Stimulated activated CD4-positive, alpha-beta T cell treated with anti-CD3 and anti-CD28 coated beads, Interleukin-2, amount 100 ng/mL, for 4 hours (primary cell): Measurements from ENCODE around the gene CPT1B.
"Not testable (repeated sequence)": the region's sequence is repeated elsewhere in the genome, so short reads cannot be mapped to it uniquely, and the experiment has no call there.

Experiments
- DNase-seq: peaks from one replicate; pipeline ENCODE4 v3.0.0-alpha.2; 2020; ENCODE audit warnings: low read depth

CPT1B gene

DNA sequence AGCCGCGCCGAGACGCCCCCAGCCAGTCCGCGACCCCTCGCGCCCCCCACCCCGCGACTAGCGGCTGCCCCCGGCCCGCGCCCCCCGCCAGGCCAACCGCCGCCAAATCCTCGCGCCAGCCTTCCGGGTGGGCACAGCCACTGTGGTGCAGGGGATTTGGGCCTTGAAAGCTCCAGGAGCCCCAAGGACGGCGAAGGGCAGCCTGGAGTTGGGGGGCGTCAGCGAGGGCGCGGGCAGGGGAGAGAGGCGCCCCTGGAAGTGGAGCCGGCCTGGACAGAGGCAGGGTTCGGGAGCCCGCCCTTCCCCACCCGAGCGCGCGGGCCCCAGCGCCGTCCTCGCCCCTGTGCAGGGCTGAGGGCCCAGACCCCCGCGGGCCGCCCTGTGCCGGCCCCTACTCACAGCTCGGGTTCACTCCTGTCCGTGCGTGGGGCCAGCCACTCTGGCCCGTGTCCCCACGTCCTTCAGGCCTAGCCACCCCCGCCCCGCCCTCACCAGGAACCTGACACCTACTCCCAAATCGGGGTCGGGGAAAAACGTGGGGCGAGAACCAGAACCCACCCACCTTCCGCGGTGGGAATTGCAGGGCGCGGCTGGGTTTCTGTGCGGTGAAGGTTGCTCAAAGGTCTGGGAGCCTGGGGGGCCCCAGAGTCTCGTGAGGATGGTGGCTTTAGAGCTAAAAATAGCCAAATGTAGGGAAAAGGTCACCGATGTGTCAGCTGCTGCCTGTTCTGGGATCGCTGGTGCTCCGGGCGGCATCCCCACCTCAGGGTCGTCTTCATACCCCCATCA lies at the start of gene CPT1B:
CPT1B (minus strand) TSS at position 441 of the 789 bp plus-strand sequence. CDS start 512 bp downstream, outside the sequence.
- DNase-seq = no peak

GRCh38 chr22:50626850-50627641 lies 48.8 kb upstream of the CPT1B start:
- DNase-seq = no peak

DNA sequence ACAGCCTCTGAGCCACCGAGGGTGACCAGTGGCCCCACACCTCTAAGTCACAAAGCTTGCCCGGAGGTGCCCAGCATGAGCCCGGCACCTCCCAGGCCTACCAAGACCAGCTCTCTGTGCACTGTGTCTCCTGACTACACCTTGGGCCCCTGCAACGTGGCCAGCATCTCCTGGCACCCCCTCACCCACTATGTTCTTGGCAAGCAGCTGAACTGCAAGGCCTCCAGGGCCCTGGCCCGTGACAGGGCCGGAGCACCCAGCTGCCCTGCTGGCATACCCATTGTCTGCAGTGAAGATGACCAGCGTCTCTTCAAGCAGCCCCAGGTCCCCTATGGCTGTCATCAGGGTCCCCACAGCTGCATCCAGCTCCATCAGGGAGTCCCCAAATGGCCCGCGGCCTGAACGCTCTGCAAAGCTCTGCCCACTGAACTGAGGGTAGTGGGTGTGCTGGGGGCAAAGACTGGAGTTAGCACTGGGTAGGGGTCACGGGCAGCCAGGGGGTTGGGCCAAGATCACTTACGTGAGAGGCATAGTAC lies 48.2 kb upstream of the CPT1B start:
- DNase-seq = no peak

DNA sequence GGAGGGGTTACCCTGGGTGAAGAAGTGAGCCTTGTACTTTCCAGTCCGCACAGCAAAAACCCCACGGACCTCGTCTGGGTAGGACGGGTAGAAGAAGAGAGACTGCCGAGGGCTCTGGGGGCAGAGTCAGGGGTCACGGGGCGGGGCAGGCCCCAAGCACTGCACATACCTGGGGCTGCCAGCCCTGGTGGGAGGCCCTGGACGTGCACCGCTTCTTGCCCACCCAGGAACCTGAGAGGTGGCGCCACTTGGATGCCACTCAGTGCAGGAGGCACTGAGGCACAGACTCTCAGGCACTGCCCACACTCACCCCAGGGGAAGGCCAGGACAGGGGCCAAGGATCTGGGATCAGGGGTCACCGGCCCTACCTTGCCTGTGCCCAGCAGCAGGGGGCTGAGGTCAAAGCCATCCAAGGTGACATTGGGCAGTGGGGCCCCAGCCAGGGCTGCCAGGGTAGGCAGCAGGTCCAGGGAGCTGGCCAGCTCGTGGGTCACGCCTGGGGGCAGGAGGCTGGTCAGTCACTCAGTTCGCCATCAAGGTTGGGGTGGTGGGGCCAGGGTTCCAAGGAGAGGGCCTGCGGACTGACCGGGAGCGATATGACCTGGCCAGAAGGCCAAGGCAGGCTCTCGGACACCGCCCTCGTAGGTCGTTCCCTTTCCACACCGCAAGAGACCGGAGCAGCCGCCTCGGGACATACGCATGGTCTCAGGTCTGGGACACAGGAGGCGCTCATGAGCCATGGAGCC lies 47.5 kb upstream of the CPT1B start:
- DNase-seq = no peak

- no peak for DNase-seq
These were observed 46.9 kb upstream of the CPT1B start for GRCh38 chr22:50625131-50625567.

DNA sequence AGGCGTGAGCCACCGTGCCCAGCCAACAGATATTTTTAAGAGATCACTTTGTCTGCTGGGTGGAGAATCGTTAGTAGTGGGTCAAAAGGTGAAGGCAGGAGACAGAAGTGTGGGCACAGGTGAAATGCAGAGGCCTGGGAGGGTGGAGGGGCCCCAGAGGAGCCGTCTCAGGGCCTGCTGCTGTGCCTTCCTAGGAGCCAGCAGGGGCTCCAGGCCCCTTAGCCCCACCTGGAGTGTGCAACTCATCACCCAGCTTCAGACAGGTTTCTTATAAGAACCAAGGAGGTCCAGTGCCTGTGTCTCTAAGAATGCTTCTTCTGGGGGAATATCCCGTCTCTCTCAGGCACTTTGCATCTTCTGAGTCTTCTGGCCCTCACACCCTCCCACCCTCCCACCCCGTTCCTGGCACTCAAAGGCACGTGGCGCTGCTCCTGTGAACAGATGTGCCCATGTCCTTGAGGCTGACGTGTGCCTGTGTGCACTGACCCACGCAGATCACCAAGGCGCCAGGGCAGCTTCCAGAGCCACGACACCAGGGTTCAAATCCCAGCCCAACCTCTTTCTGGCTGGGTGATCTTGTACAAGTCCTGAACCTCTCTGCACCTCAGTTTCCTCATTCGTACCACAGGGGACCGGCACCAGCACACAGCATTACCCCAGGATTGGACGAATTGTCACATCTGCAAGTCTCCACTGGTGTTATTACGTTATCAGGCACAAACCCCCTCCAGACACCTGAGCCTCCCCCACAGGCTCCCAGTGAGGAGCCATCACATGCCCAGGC lies 46.3 kb upstream of the CPT1B start:
- no peak for DNase-seq

DNA sequence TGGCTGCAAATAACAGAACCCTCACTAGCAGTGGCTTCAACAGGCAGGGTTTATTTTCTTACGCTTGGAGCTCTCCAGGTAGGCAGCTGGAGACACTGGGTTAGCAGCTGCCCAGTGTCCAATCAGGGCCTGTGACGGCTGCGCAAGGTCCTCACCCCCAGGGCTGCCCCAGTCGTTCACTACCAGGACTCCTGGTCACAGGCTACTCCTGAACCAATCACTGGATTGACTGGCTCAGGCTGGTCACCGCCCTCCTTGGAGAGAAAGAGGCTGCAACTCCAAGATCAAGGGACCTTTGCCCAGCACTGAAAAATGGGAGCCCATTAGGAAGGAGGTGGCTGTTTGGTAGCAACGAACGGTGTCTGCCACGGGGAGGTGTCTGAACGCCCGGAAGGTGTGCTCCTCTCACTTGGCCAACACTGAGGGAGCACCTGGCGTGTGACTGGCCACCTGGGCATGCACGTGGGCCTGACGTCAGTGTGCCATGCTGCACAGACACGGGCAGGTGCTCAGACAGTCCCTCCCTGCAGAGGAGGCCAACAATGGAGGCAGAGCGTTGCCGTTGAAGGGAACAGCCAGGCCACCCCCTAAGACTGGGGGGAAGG lies 44.6 kb upstream of the CPT1B start:
- no peak for DNase-seq

- DNase-seq = no peak
These were observed 43.9 kb upstream of the CPT1B start for GRCh38 chr22:50621948-50622722.

DNA sequence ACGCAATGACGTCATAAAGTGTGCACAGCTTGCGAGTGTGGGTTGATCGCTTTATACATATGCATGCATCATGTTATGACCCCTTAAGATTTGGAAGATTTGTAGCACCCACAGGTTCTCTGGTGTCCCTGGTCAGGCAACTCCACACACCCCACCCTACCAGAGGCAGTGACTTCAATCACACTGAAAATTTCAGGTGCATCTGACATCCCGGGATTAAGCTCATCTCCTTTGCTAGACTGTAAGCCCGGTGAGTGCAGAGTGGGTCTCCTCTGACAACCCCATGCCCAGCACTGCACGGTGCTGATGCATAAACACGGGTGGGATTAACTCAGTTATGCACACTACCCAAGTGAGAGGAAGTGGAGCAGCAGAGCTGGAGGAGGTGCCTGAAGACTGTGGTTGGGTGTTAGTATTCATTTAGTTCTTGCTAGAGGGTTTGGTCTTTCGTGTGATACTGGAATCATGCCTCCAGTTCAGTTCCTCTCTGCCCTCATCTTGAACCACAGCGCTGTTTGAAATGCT lies 43.2 kb upstream of the CPT1B start:
- no peak for DNase-seq

GRCh38 chr22:50620593-50621355 lies 42.5 kb upstream of the CPT1B start:
- no peak for DNase-seq

- not testable (repeated sequence) for DNase-seq
These were observed 36.1 kb upstream of the CPT1B start for GRCh38 chr22:50614296-50614695.

GRCh38 chr22:50613291-50613981 lies 35.2 kb upstream of the CPT1B start:
- no peak for DNase-seq

- DNase-seq = no peak
These were observed 34.4 kb upstream of the CPT1B start for GRCh38 chr22:50612528-50613221.

DNA sequence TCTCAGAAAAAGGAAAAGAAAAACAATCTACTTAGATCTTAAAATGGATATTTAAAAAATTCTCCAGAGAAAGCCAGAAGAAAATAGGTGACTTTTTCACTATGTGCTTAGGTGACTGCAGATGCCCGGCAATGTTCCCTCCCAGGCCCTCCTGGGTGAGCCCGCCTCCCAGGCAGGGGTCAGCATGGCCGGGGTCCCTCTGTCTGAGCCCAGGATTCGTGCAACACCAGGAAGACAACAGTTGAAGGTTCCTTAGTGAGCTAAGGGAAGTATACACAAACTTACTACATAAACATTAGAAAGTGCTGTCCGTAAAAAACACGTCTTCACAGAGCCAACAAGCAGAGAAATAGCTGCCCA lies 33.9 kb upstream of the CPT1B start:
- no peak for DNase-seq

DNA sequence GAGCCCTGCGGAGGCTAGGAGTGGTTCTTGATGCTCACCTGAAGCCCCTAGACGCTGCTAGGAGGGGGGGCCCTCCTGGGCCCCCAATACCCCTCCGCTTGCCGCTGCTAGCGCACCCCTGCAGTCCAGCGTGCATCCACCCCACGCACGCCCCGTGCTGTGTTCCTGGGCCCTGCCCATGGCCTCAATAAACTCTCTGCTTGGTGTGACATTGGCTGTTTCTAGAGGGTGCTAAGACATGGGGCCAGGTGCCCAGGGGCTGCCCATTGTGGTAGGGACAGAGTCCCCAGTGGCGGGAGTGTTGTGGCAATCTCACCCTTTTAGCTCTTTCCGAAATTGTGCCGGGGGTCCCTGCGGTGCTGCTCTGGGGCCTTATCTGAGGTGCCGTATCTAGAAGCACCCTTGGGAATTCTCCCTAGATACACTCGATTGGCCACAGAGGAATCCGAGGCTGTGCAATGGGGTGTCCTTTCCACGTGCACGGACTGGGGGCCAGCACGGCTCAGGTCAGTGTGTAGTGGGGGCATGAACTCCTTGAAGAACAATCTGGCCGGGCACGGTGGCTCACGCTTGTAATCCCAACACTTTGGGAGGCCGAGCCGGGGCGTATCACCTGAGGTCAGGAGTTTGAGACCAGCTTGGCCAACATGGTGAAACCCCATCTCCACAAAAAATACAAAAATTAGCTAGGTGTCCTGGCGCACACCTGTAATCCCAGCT lies 33.3 kb upstream of the CPT1B start:
- DNase-seq = no peak

GRCh38 chr22:50610581-50610980 lies 32.4 kb upstream of the CPT1B start:
- DNase-seq = no peak

DNA sequence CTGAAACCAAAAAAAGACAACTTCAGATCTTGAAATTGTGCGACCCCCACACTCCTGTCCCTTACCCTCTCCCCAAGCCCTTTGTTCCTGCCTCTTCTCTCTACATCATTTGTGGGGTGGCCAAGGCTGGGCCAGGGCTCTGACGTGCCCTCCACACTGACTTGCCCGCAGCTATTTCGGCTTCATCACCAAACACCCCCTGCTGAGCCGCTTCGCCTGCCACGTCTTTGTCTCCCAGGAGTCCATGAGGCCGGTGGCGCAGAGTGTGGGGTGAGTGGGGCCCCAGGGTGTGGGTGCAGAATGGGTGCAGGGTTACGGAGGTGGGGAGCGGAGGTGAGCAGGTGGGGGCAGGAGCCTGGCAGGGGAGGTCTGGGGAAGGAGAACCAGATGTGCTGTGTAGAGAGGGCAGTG lies 31.8 kb upstream of the CPT1B start:
- DNase-seq = no peak
